Activated CD8-positive, alpha-beta memory T cell treated with anti-CD3 and anti-CD28 coated beads for 1 hour (primary cell): Measurements from ENCODE around the gene SERPINA4.

Experiments used
- DNase-seq, 2 donors: peaks; one replicate each; pipeline ENCODE4 v3.0.0-alpha.2; 2020; ENCODE audit warnings: low read depth in 1 of 2; ENCODE audit errors: extremely low read depth in 1 of 2

The SERPINA4 gene

DNA sequence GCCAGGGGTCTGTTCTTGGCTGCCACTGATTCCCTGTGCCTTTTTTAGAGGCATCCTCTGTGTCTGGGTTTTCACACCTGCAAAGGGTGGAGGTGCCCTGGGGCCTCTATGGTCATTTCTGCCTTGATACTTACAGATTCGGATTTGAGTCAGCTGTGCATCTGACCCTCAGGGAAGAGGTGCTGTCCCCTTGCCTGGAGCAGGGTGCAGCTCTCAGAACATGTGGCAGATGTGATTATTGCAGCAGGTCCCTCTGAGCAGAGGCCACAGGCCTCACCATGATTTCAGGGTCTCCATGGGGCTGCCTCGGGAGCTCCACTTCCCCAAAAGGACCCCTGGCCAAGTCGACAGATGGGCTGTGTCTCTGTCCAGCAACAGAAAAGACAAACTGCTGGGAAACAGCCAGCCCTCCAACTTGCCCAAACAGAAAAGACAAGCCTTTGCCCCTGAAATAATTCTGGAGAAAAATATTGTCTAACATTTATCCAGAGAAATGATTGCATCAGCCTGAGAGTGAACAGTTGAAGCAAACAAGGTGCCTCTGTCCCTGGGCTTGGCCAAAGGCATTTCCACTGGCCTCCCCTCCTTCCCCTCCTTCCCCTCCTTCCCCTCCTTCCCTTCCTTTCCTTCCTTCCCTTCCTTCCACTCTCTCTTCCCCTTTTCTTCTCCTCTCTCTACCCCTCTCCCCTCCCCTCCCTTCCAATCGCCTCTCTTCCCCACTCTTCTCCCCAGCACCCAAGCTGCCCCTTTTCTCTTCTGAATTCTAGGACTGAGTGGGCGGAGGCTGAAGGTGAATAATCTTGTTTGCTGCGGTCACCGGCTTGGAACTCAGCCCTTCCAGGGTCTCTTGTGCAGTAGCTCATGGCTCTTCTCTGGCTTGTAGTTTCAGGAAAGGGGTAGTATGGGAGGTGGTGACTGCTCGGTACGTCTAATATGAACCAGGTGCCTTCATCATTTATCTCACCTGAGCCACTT, 51.6 kb downstream of the SERPINA4 start:
- DNase-seq: no peak

DNA sequence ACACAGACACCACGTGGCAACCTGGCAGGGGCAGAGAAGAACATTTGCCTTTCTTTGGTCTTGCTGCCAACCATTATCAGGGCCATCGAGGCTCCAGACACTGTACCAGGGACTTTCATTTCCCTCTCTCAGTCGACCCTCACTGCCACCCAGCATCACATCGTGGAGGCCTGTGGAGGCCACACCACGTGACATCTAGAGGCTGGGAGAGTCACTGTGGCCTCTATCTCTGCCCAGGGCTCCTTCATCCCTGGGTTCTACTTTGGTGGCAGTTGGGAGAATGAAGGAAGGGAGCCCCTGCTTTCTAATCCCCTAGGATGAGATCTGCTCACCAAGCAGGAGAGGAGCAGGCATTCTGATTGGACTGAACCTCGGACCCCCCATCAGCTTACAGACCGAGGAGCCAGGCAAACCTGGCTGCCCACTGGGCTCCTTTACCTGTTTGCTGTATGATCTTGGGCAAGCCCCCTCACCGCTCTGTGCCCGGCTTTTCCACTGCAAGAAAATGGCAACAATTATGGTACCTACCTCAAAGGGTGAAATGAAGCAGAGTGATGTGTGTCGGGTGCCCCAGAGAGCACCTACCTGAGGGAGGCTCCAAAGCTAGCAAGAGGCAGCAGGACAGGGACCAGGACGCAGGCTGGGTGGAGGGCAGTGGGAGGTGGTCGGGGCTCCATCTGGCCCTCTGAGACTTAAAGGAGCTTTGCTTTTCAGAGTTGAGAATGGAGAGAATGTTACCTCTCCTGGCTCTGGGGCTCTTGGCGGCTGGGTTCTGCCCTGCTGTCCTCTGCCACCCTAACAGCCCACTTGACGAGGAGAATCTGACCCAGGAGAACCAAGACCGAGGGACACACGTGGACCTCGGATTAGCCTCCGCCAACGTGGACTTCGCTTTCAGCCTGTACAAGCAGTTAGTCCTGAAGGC, 52.7 kb downstream of the SERPINA4 start:
- DNase-seq: no peak

DNA sequence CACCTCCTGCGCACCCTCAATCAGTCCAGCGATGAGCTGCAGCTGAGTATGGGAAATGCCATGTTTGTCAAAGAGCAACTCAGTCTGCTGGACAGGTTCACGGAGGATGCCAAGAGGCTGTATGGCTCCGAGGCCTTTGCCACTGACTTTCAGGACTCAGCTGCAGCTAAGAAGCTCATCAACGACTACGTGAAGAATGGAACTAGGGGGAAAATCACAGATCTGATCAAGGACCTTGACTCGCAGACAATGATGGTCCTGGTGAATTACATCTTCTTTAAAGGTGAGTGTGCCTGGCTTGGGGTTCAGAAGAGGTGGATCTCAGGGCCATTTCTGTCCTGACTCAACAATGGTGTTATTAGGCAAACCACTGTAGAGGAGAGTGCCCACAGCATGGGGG, 53.6 kb downstream of the SERPINA4 start:
- no peak for DNase-seq

DNA sequence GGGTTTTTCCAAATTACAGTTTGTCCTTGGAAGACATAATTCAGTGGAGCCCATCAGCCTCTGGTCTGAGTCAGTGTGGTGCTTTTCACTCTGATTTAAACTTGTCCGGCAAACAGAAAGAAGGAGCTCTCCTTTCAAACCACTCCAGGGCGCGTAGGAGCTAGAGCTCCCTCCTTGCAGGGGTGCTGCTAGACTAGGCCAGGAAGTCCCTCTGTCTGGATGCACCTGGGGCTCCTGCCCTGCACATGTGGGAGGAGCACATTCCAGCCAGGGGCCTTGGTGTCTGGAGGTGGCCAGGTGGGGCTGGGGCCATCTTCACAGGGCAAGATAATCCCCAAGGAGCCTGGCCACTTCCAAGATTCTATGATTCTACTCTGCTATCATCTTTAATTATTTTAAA, 54.0 kb downstream of the SERPINA4 start:
- DNase-seq: no peak

DNA sequence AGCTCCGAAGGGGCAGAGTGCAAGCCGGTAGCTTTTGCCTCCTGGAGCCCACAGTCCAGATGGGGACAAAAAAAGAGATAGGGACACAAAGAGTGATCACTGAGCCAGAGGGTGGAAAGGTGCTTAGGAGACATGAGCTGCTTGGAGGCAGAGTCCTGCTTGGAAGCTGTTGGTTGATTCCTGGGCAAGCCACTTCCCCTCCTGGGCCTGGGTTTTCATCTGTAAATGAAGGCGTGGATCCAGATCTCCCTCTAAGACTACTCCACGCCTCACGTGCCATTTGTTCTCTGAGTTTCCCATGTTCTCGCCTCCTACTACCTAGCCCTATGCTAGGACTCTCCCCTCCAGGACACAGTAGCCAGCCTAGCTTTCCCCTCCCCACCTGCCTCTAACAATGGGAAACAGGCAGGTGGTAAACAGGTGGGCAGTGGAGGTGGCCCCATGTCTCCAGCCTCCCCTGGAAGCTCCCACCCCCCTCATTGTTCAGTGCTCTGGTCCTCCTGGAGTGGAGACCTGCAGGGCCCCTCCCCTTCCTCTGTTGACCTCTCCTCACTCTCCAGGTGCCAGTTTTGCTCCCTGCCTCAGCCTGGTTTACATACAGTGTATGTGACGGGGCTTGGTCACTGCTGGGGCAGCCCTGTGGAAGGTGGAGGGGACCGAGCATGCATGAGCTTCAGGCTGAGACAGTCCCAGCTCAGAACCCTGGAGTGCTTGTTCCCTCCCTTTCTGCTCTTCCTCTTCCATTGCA, 54.8 kb downstream of the SERPINA4 start:
- DNase-seq: no peak

DNA sequence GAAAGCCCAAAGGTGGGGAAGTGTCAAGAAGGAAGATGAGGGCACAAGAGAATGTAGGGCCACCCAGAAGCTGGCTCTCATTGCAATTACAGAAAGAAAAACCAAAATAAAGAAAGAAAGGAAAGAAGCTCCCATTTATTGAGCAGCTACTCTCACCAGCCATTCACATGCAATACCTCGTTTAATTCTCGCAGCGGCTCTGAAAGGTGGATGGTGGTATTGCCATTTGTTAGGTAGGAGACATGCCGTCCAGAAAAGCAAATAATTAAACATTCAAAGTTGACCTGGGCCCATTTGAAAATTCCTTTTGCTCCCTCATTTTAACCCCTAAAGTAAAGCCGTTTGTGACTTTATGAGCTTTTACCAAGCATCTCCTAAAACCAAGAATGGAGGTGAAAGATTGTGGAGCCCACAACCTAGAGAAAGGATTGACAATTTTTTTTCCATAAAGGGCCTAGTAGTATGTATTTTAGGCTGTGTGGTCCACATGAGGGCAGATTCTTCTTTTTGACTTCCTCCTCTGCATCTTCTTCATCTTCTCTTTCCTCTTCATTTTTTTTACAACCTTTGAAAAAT, 56.2 kb downstream of the SERPINA4 start:
- DNase-seq: no peak

DNA sequence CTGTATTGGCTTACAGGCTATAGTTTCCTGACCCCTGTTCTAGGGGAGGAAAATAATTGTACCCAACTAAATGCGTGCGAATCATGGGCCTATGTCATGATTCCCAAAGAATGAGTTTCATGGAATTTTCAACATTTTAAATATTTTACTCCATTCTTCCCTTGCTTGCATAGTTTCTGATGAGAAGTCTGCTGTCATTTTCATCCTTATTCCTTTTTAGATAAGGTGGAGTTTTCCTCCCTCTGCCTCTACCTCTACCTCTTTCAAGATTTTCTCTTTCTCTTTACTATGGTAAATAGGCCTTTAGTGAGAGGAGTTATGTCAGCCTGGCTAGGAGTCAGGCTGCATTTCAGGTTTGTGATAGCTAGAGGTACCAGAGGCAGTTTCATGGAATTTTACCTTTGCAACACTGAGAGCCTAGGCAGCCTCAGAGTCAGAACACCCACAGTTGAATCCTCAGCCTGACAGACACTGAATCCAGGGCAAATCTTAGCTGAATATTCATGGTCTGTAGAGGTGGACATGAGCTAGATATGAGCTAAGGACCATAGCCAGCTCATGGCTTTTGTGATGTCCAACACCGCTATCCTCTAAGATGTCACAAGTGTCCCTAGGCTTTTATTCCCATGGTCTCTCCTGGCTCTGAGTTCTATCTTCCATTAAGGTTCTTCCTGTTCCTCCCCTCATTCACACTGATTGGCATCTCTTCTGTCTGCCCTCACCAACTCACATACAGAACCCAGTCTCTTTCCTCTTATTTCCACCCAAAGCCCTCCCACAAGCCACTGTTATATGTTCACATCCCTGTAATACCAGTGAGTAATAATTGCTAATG, 57.0 kb downstream of the SERPINA4 start:
- DNase-seq: no peak

DNA sequence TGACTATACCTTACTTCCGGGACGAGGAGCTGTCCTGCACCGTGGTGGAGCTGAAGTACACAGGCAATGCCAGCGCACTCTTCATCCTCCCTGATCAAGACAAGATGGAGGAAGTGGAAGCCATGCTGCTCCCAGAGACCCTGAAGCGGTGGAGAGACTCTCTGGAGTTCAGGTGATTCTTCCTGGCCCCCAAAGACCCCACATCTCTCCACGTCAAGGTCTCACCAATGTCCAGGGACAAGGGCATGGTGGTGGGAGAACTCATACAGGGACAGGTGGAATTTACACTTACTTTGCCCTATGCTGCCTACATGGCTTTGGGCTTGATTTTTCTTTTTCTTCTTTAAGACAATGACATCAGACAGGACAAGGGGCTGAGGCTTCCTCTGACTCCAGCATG, 58.1 kb downstream of the SERPINA4 start:
- no peak for DNase-seq
